H1 (cell line): ENCODE results near the gene PRR5L. TPM values are rescaled to one million over a fixed set of nuclear protein-coding genes. Genes with fewer than 3 reads are reported as not detected.

Source experiments
- CTCF ChIA-PET: fragments of 300-600 bp; sonication (Branson Sonifier 250); formaldehyde crosslinking; loops from one replicate; lab custom pipeline; 2021; ENCODE audit not compliant: partially characterized antibody; lab: Charles Lee
- POLR2A ChIA-PET: fragments of 300-600 bp; sonication (Branson Sonifier 250); formaldehyde crosslinking; loops from one replicate; lab custom pipeline; 2021; ENCODE audit warnings: inconsistent platforms; ENCODE audit not compliant: partially characterized antibody; lab: Charles Lee
- DNase-seq, 2 experiments: peaks; one replicate each; pipeline versions ENCODE4 v3.0.0 to v3.0.0-alpha.2; 2010 to 2022; ENCODE audit warnings: low spot score in 2 of 2, low read depth in 1 of 2, mixed read lengths in 1 of 2
- FAIRE-seq: peaks from 2 replicates; lab custom pipeline; 2011; peaks lifted over from hg19 to GRCh38; lab: Jason Lieb, UNC
- H2AFZ ChIP-seq: 2 replicates; pipeline ENCODE4 v1.8.1; 2012; ENCODE audit warnings: low read length, inconsistent platforms
- H2AK5ac ChIP-seq: 2 replicates; pipeline ENCODE4 v1.6.1; 2013; ENCODE audit warnings: low read depth, low read length
- H2BK120ac ChIP-seq: replicated peaks from 2 replicates; pipeline ENCODE3; 2013; ENCODE audit warnings: low read depth, low read length, inconsistent platforms
- H2BK12ac ChIP-seq: 2 replicates; pipeline ENCODE4 v1.6.1; 2013; ENCODE audit warnings: low read depth, low read length
- H2BK15ac ChIP-seq: 2 replicates; pipeline ENCODE4 v1.6.1; 2013; ENCODE audit warnings: low read length
- H2BK20ac ChIP-seq: 2 replicates; pipeline ENCODE4 v1.6.1; 2013; ENCODE audit warnings: low read length
- H2BK5ac ChIP-seq: 2 replicates; pipeline ENCODE4 v1.6.1; 2013; ENCODE audit warnings: low read depth, low read length
- H3K14ac ChIP-seq: 2 replicates; pipeline ENCODE4 v1.6.1; 2013; ENCODE audit warnings: inconsistent platforms; ENCODE audit not compliant: insufficient read length
- H3K18ac ChIP-seq: 2 replicates; pipeline ENCODE4 v1.6.1; 2013; ENCODE audit warnings: low read length; ENCODE audit errors: extremely low read depth
- H3K23ac ChIP-seq: 2 replicates; pipeline ENCODE4 v1.6.1; 2013; ENCODE audit warnings: inconsistent platforms; ENCODE audit not compliant: insufficient read length
- H3K23me2 ChIP-seq: 2 replicates; pipeline ENCODE4 v1.6.1; 2013; ENCODE audit warnings: low read depth, low read length
- H3K27ac ChIP-seq: 2 replicates; pipeline ENCODE4 v1.6.1; 2011; ENCODE audit warnings: low read depth, low read length, inconsistent platforms
- H3K27me3 ChIP-seq, 4 experiments: replicated peaks in 1 of 4; 1 replicate in 1 of 4; 2 replicates in 3 of 4; pipeline versions ENCODE4 v1.6.1 to v1.8.1; 2011 to 2013; ENCODE audit warnings: low read length in 3 of 4, mild to moderate bottlenecking in 3 of 4, inconsistent platforms in 2 of 4, mixed read lengths in 2 of 4, moderate library complexity in 1 of 4; ENCODE audit not compliant: control insufficient read depth in 3 of 4, insufficient read depth in 3 of 4; ENCODE audit errors: extremely low read depth in 1 of 4
- H3K36me3 ChIP-seq, 4 experiments: 2 replicates each; pipeline versions ENCODE4 v1.6.1 to v1.8.1; 2011 to 2013; ENCODE audit warnings: mild to moderate bottlenecking in 4 of 4, low read length in 3 of 4, moderate library complexity in 2 of 4, control low read depth in 1 of 4, inconsistent platforms in 1 of 4; ENCODE audit not compliant: insufficient read depth in 4 of 4, control insufficient read depth in 2 of 4
- H3K4ac ChIP-seq: replicated peaks from 2 replicates; pipeline ENCODE3; 2013; ENCODE audit warnings: low read length, low read depth, mixed read lengths, inconsistent platforms; ENCODE audit not compliant: insufficient read length
- H3K4me1 ChIP-seq, 4 experiments: replicated peaks in 1 of 4; 1 replicate in 1 of 4; 2 replicates in 3 of 4; pipeline versions ENCODE4 v1.6.1 to v1.8.1; 2011 to 2013; ENCODE audit warnings: low read length in 3 of 4, inconsistent platforms in 2 of 4, mixed read lengths in 1 of 4; ENCODE audit not compliant: insufficient read depth in 4 of 4, control insufficient read depth in 3 of 4
- H3K4me2 ChIP-seq, 2 experiments: 2 replicates each; pipeline versions ENCODE4 v1.6.1 to v1.8.1; 2011 to 2013; ENCODE audit warnings: low read depth in 2 of 2, low read length in 2 of 2, control low read depth in 1 of 2, inconsistent platforms in 1 of 2, mild to moderate bottlenecking in 1 of 2; ENCODE audit not compliant: insufficient read depth in 1 of 2
- H3K4me3 ChIP-seq, 4 experiments: fragments of 200-600, 300-600 bp in 1 of 4; sonication (generic), shearing (Covaris generic), sonication (Bioruptor Twin) in 1 of 4; 2 replicates each; pipeline versions ENCODE4 v1.5.1 to v1.8.1; 2011 to 2016; ENCODE audit warnings: low read length in 4 of 4, low read depth in 3 of 4, control low read depth in 2 of 4, inconsistent platforms in 2 of 4, mild to moderate bottlenecking in 2 of 4, mixed read lengths in 1 of 4, moderate library complexity in 1 of 4; ENCODE audit not compliant: insufficient read depth in 2 of 4; ENCODE audit errors: extremely low read depth in 1 of 4
- H3K56ac ChIP-seq: replicated peaks from 2 replicates; pipeline ENCODE3; 2013; ENCODE audit warnings: low read depth, mild to moderate bottlenecking, mixed read lengths, low read length, inconsistent platforms; ENCODE audit not compliant: insufficient read length
- H3K79me1 ChIP-seq: 2 replicates; pipeline ENCODE4 v1.6.1; 2013; ENCODE audit warnings: low read depth, low read length, control low read depth
- H3K79me2 ChIP-seq, 2 experiments: 2 replicates each; pipeline versions ENCODE4 v1.6.1 to v1.8.1; 2012 to 2013; ENCODE audit warnings: low read length in 2 of 2, mild to moderate bottlenecking in 2 of 2, inconsistent platforms in 1 of 2; ENCODE audit not compliant: insufficient read depth in 2 of 2, control insufficient read depth in 1 of 2
- H3K9ac ChIP-seq, 4 experiments: replicated peaks in 1 of 4; 1 replicate in 1 of 4; 2 replicates in 3 of 4; pipeline versions ENCODE4 v1.6.1 to v1.8.1; 2011 to 2013; ENCODE audit warnings: low read depth in 3 of 4, low read length in 3 of 4, control low read depth in 2 of 4, mild to moderate bottlenecking in 2 of 4, moderate library complexity in 2 of 4, inconsistent platforms in 1 of 4; ENCODE audit errors: extremely low read depth in 1 of 4
- H3K9me3 ChIP-seq, 2 experiments: 2 replicates each; pipeline versions ENCODE4 v1.6.1 to v1.8.1; 2012 to 2013; ENCODE audit warnings: mild to moderate bottlenecking in 2 of 2, moderate library complexity in 2 of 2, control low read depth in 1 of 2, inconsistent platforms in 1 of 2, low read depth in 1 of 2, low read length in 1 of 2, mixed read lengths in 1 of 2; ENCODE audit not compliant: insufficient read depth in 2 of 2
- H4K20me1 ChIP-seq, 2 experiments: replicated peaks in 1 of 2; 2 replicates each; pipeline versions ENCODE3 to v1.8.1; 2011 to 2013; ENCODE audit warnings: inconsistent platforms in 2 of 2, low read length in 2 of 2, mild to moderate bottlenecking in 1 of 2; ENCODE audit not compliant: insufficient read depth in 2 of 2, control insufficient read depth in 1 of 2
- H4K5ac ChIP-seq: 2 replicates; pipeline ENCODE4 v1.6.1; 2013; ENCODE audit warnings: low read length, low read depth, mixed read lengths, inconsistent platforms; ENCODE audit not compliant: insufficient read length
- H4K8ac ChIP-seq: 2 replicates; pipeline ENCODE4 v1.8.0; 2013; ENCODE audit warnings: mild to moderate bottlenecking, moderate library complexity, low read length, inconsistent platforms; ENCODE audit not compliant: insufficient read depth; ENCODE audit errors: extremely low read depth
- H4K91ac ChIP-seq: replicated peaks from 2 replicates; pipeline ENCODE3; 2013; ENCODE audit warnings: low read length, mixed read lengths, inconsistent platforms; ENCODE audit not compliant: insufficient read length
- CBX5 ChIP-seq: fragments of 300-800, 300-1000 bp; sonication (generic); IDR thresholded peaks from 2 replicates; pipeline ENCODE4 v1.7.1; 2016; ENCODE audit warnings: antibody characterized with exemption, low read length, low read depth
- KDM1A ChIP-seq: fragments of 200-600, 300-600 bp; sonication (generic); IDR thresholded peaks from 2 replicates; pipeline ENCODE4 v1.7.1; 2016; ENCODE audit warnings: mild to moderate bottlenecking, low read length, borderline replicate concordance
- TEAD4 ChIP-seq: IDR thresholded peaks from 2 replicates; pipeline ENCODE4 v1.6.1; 2012; ENCODE audit warnings: low read depth, low read length, inconsistent platforms, mixed read lengths
- WGBS, 2 experiments: shearing (Covaris generic) in 1 of 2; methylation state at CpG; one replicate each; pipeline versions ENCODE4 v1.1.6 to v1.1.7; 2013 to 2015; ENCODE audit warnings: low lambda C conversion rate in 2 of 2, mixed read lengths in 2 of 2, inconsistent platforms in 1 of 2, low coverage in 1 of 2, missing lambda C conversion rate in 1 of 2; ENCODE audit not compliant: insufficient replicate concordance in 2 of 2, insufficient coverage in 1 of 2, insufficient read length in 1 of 2; ENCODE audit errors: extremely low coverage in 1 of 2, missing lambda C conversion rate in 1 of 2; 5-methylcytosine and 5-hydroxymethylcytosine counted together
- polyA plus RNA-seq, 7 experiments: library from polyadenylated mRNA; depleted of rRNA in 3 of 7; stranded (reverse) in 5 of 7; unstranded in 2 of 7; fragments of >200 nt in 5 of 7; fragments of 200-250 nt in 2 of 7; gene quantifications; 1 replicate in 5 of 7; 2 replicates in 1 of 7; 4 replicates in 1 of 7; pipeline versions ENCODE4 v1.2.1 to v1.2.3, GENCODE V29; 2011 to 2013; ENCODE audit warnings: missing spikeins in 2 of 7, mixed read lengths in 2 of 7
- total RNA-seq: library from RNA; stranded (reverse); fragmentation: NEBNext Ultra II Directional; extraction: Animal tissue kit (Norgen Biotek cat#: 25700); gene quantifications from 2 replicates; pipeline ENCODE4 v1.2.1, GENCODE V29; 2021

Gene PRR5L
- total and polyA plus RNA-seq, 2 of the 8 experiments (the other 6 are each of a cell fraction or from before 2014, with no cell fraction given), result 6.6 to 10.1 TPM

GRCh38 chr11:36412781-36413383 lies 116.8 kb downstream of the PRR5L start:
- no peak overlapping the region for H3K4me2 ChIP-seq
- H3K9ac ChIP-seq, result no peak overlapping the region

More at GRCh38 chr11:36412781-36413383, 116.8 kb downstream of the PRR5L start:
- Histone ChIP-seq H3K18ac (no peak overlapping the region), H3K36me3 (0 out of 8 replicates have a peak, but pooled peaks cover 0 to 2% (median 0%) of the 10 kb centered on the region in 4 experiments), H3K27me3 (no peaks in the 10 kb centered on the region), H2AFZ (no peak overlapping the region), H2AK5ac (no peak overlapping the region), H3K4me1 (no peaks in the 10 kb centered on the region), H4K5ac (no peak overlapping the region), H3K27ac (no peak overlapping the region), H3K23me2 (no peaks in the 10 kb centered on the region), H3K56ac (no peak overlapping the region), H3K4ac (no peak overlapping the region), H2BK20ac (no peak overlapping the region), H2BK120ac (no peak overlapping the region), H2BK12ac (no peak overlapping the region), H4K8ac (no peak overlapping the region), H2BK5ac (no peak overlapping the region), H4K20me1 (no peaks in the 10 kb centered on the region), H3K79me1 (no peaks in the 10 kb centered on the region), H3K9me3 (no peaks in the 10 kb centered on the region)
- FAIRE-seq, result no peak
- no peak for DNase-seq
- ChIA-PET POLR2A (no interaction called here), CTCF (interaction anchor here (0.6 to 3.2 kb wide), 9 partner anchors 9 to 621 kb away, joined by 3 to 10 read pairs (median 3); no protein-coding TSS in a partner anchor)
- 93% methylated on average over 2 of the region's 2 CpGs; no CpG with 5 or more reads in 1 of the 2 experiments for WGBS, 2 experiments
- no peak for TF ChIP-seq TEAD4
- no peak for TF ChIP-seq KDM1A
- no peak for TF ChIP-seq CBX5
- TF ChIP-seq, all 59 proteins: peak for 0
- Histone ChIP-seq H3K4me3 (no peak overlapping the region), H3K79me2 (no peaks in the 10 kb centered on the region), H4K91ac (no peak overlapping the region), H2BK15ac (no peak overlapping the region), H3K23ac (no peak overlapping the region), H3K14ac (no peak overlapping the region)
